OCI-LY1 (cell line): ENCODE data around the gene ADIG.

Experiments used
- EZH2 ChIP-seq: fragments of 200-600 bp; sonication (generic), shearing (Covaris generic); IDR thresholded peaks from 2 replicates; pipeline ENCODE4 v1.8.0; 2017; ENCODE audit warnings: borderline replicate concordance, mixed run types, mild to moderate bottlenecking, antibody characterized with exemption, low read length, moderate library complexity, mixed read lengths
- TF ChIP-seq, protein P1 (sequence below): fragments of 200-600 bp; sonication (generic), shearing (Covaris generic); IDR thresholded peaks from 2 replicates; pipeline ENCODE4 v1.5.1; 2017; ENCODE audit warnings: mild to moderate bottlenecking, antibody characterized with exemption, low read length, moderate library complexity, mixed read lengths

- TF ChIP-seq, protein P1, sequence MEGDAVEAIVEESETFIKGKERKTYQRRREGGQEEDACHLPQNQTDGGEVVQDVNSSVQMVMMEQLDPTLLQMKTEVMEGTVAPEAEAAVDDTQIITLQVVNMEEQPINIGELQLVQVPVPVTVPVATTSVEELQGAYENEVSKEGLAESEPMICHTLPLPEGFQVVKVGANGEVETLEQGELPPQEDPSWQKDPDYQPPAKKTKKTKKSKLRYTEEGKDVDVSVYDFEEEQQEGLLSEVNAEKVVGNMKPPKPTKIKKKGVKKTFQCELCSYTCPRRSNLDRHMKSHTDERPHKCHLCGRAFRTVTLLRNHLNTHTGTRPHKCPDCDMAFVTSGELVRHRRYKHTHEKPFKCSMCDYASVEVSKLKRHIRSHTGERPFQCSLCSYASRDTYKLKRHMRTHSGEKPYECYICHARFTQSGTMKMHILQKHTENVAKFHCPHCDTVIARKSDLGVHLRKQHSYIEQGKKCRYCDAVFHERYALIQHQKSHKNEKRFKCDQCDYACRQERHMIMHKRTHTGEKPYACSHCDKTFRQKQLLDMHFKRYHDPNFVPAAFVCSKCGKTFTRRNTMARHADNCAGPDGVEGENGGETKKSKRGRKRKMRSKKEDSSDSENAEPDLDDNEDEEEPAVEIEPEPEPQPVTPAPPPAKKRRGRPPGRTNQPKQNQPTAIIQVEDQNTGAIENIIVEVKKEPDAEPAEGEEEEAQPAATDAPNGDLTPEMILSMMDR: no peak
- TF ChIP-seq EZH2: no peak
Observed at GRCh38 chr20:38538789-38539188, 42.2 kb upstream of the ADIG start.
